ENCODE measurements around the gene IL32.

DNA sequence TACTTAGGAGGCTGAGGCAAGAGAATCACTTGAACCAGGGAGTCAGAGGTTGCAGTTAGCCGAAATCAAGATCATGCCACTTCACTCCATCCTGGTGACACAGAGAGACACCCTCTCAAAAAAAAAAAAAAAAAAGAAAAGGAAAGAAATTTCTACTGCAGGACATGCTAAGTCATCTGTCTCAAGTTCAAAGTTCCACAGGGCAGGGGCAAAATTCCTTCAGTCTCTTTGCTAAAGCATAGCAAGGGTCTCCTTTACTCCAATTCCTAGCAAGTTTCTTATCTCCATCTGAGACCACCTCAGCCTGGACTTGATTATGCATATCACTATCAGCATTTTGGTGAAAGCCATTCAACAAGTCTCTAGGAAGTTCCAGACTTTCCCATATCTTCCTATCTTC, 19.1 kb downstream of the IL32 start:
- TF ChIP-seq, protein P1, sequence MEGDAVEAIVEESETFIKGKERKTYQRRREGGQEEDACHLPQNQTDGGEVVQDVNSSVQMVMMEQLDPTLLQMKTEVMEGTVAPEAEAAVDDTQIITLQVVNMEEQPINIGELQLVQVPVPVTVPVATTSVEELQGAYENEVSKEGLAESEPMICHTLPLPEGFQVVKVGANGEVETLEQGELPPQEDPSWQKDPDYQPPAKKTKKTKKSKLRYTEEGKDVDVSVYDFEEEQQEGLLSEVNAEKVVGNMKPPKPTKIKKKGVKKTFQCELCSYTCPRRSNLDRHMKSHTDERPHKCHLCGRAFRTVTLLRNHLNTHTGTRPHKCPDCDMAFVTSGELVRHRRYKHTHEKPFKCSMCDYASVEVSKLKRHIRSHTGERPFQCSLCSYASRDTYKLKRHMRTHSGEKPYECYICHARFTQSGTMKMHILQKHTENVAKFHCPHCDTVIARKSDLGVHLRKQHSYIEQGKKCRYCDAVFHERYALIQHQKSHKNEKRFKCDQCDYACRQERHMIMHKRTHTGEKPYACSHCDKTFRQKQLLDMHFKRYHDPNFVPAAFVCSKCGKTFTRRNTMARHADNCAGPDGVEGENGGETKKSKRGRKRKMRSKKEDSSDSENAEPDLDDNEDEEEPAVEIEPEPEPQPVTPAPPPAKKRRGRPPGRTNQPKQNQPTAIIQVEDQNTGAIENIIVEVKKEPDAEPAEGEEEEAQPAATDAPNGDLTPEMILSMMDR (IDR thresholded peaks at IDR 0.05; ENCODE audit: poor library complexity), result no peak
- TF ChIP-seq EZH2 (IDR thresholded peaks at IDR 0.05; ENCODE audit: borderline replicate concordance) (no peak), EZH2phosphoT487 (IDR thresholded peaks at IDR 0.05; ENCODE audit: low read depth, severe bottlenecking, unreplicated experiment) (no peak)

Measured in hepatocyte (in vitro differentiated cells).